Aorta (tissue), 5 donors: Measurements from ENCODE around the gene THADA. TPM values are rescaled to one million over a fixed set of nuclear protein-coding genes. Genes with fewer than 3 reads are reported as not detected.
A peak's percentile ranks its signal among the peaks of the same experiment; 100 is the strongest.

Source experiments
- ATAC-seq: fragments of 200-7000 bp; cut with Tn5 transposase; one replicate; pipeline ENCODE4 v1.9.1; 2022; ENCODE audit warnings: moderate library complexity; ENCODE audit not compliant: low FRiP score
- DNase-seq, 2 donors: peaks; one replicate each; pipeline ENCODE4 v3.0.0-alpha.2; 2020
- H3K27ac ChIP-seq, 2 donors: one replicate each; pipeline ENCODE4 v1.5.1; 2013; ENCODE audit warnings: low read length in 2 of 2, mild to moderate bottlenecking in 2 of 2, moderate library complexity in 2 of 2, control low read depth in 1 of 2, inconsistent platforms in 1 of 2, low read depth in 1 of 2
- H3K27me3 ChIP-seq, 2 donors: one replicate each; pipeline ENCODE4 v1.6.1; 2013; ENCODE audit warnings: control low read depth in 1 of 2, low read length in 1 of 2, mild to moderate bottlenecking in 1 of 2, moderate library complexity in 1 of 2; ENCODE audit not compliant: insufficient read depth in 2 of 2, control insufficient read depth in 1 of 2
- H3K36me3 ChIP-seq, 2 donors: one replicate each; pipeline ENCODE4 v1.6.1; 2013; ENCODE audit warnings: control low read depth in 1 of 2, low read length in 1 of 2, mild to moderate bottlenecking in 1 of 2; ENCODE audit not compliant: insufficient read depth in 2 of 2, control insufficient read depth in 1 of 2
- H3K4me1 ChIP-seq, 2 donors: one replicate each; pipeline ENCODE4 v1.6.1; 2013; ENCODE audit warnings: low read length in 2 of 2, control low read depth in 1 of 2, mild to moderate bottlenecking in 1 of 2, moderate library complexity in 1 of 2; ENCODE audit not compliant: insufficient read depth in 2 of 2, control insufficient read depth in 1 of 2
- H3K4me3 ChIP-seq, 2 donors: one replicate each; pipeline ENCODE4 v1.5.1; 2013; ENCODE audit warnings: low read length in 2 of 2, control low read depth in 1 of 2, mild to moderate bottlenecking in 1 of 2
- H3K9me3 ChIP-seq: one replicate; pipeline ENCODE4 v1.6.1; 2013; ENCODE audit warnings: mild to moderate bottlenecking, low read length; ENCODE audit not compliant: control insufficient read depth
- WGBS, 2 donors: extraction: QIAGEN DNeasy Blood & Tissue Kit; methylation state at CpG; one replicate each; pipeline ENCODE4 v1.1.7; 2013; 5-methylcytosine and 5-hydroxymethylcytosine counted together
- intact Hi-C, 2 donors: fragments of 100-400 bp; cut with DNase I; formaldehyde crosslinking; loops; one replicate each; pipeline versions ENCODE4 v1.14.2 to v1.15.0; 2022
- polyA plus RNA-seq, 2 donors: library from polyadenylated mRNA; stranded (reverse); fragments of 200-250 nt; gene quantifications; one replicate each; pipeline ENCODE4 v1.2.3, GENCODE V29; 2013
- total RNA-seq, 2 donors: library from RNA; stranded (reverse); fragmentation: NEBNext Ultra II Directional; extraction: Animal tissue kit (Norgen Biotek cat#: 25700); gene quantifications; one replicate each; pipeline ENCODE4 v1.2.1, GENCODE V29; 2021
- donor health status: healthy with polysubstance abuse.
- donor health status: Bipolar disorder and iron deficiency.
- donor health status: DM: no; HTN: no; CAD: no.
- donor health status: DM: no; HTN: no; CAD: no.
- donor health status: DM: yes; HTN: yes; CAD: no.

Gene THADA
- total and polyA plus RNA-seq, 4 donors: 12.4 to 38.5 (median 25.0) TPM

DNA sequence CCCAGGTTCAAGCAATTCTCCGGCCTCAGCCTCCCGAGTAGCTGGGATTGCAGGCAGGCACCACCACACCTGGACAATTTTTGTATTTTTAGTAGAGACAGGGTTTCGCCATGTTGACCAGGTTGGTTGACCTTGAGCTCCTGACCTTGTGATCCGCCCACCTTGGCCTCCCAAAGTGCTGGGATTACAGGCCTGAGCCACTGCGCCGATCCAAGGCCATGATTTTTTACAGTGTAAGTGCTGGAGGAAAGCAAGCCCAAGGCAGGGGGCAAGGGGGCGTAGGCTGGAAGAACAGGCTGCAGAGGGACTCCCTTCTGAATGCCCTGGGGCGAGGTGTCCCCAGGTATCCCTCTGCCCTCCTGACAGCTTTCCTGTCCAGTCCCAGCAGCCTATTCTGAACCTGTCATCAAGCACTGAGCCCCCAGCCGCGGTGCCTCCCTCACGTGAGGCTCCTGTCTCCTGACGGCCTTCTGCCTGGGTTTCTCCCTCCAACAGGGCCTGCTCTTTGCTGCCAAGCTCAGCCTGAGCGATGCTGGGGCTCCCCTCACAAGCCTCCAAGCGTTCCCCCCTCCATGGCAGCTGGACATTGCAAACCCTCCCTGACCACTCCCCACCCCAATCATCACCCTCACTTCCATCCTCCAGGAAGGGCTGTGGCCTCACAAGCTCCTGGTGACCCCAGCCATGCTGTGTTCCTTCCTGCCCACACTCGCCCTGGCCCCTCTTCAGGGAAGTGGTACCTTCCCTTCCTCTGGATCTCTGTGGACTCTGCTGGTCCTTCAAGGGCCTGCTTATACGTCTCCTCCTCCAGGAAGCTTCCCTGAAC lies 407.1 kb downstream of the THADA start:
- H3K9me3 ChIP-seq: no peaks in the 10 kb centered on the region
- H3K4me3 ChIP-seq: no peak overlapping the region
- no peak for DNase-seq
- intact Hi-C loops: no loop called here
- H3K36me3 ChIP-seq: no peaks in the 10 kb centered on the region
- ATAC-seq: no peak
- H3K4me1 ChIP-seq: no peaks in the 10 kb centered on the region
- no peak overlapping the region for H3K27ac ChIP-seq
- 93 to 95% methylated on average over 15 to 16 of the region's 16 CpGs for WGBS, 2 donors
- H3K27me3 ChIP-seq: no peaks in the 10 kb centered on the region

- Histone ChIP-seq H3K27me3 (no peaks in the 10 kb centered on the region), H3K4me3 (no peak overlapping the region), H3K9me3 (no peaks in the 10 kb centered on the region), H3K4me1 (no peaks in the 10 kb centered on the region), H3K36me3 (no peaks in the 10 kb centered on the region), H3K27ac (no peak overlapping the region)
- 89% methylated on average over 12 of the region's 12 CpGs for WGBS, 2 donors
- DNase-seq (no peak), ATAC-seq (peak; percentile 55)
- intact Hi-C loops: no loop called here
These were observed 409.0 kb downstream of the THADA start for GRCh38 chr2:43186679-43187374.

- Histone ChIP-seq H3K4me1 (no peaks in the 10 kb centered on the region), H3K4me3 (no peak overlapping the region), H3K27ac (no peak overlapping the region), H3K9me3 (no peaks in the 10 kb centered on the region), H3K36me3 (no peaks in the 10 kb centered on the region), H3K27me3 (no peaks in the 10 kb centered on the region)
- WGBS, 2 donors: 98 to 100% methylated on average over 6 of the region's 6 CpGs
- DNase-seq (no peak), ATAC-seq (no peak)
- intact Hi-C loops: no loop called here
These were observed 409.5 kb downstream of the THADA start for GRCh38 chr2:43186321-43186678.

- no peak overlapping the region for H3K4me3 ChIP-seq
- H3K9me3 ChIP-seq: no peaks in the 10 kb centered on the region
- 96 to 99% methylated on average over 4 of the region's 4 CpGs for WGBS, 2 donors
- ATAC-seq (no peak), DNase-seq (no peak)
- H3K27me3 ChIP-seq: no peaks in the 10 kb centered on the region
- no peak overlapping the region for H3K27ac ChIP-seq
- intact Hi-C loops: no loop called here
- H3K4me1 ChIP-seq: no peaks in the 10 kb centered on the region
- H3K36me3 ChIP-seq: no peaks in the 10 kb centered on the region
These were observed 410.7 kb downstream of the THADA start for GRCh38 chr2:43185146-43185545.

GRCh38 chr2:43184339-43184895 lies 411.4 kb downstream of the THADA start:
- Histone ChIP-seq H3K4me3 (no peak overlapping the region), H3K27ac (no peak overlapping the region), H3K9me3 (no peaks in the 10 kb centered on the region), H3K27me3 (no peaks in the 10 kb centered on the region), H3K36me3 (no peaks in the 10 kb centered on the region), H3K4me1 (no peaks in the 10 kb centered on the region)
- DNase-seq: no peak
- intact Hi-C loops: no loop called here
- no peak for ATAC-seq
- 87 to 88% methylated on average over 12 of the region's 12 CpGs for WGBS, 2 donors

DNA sequence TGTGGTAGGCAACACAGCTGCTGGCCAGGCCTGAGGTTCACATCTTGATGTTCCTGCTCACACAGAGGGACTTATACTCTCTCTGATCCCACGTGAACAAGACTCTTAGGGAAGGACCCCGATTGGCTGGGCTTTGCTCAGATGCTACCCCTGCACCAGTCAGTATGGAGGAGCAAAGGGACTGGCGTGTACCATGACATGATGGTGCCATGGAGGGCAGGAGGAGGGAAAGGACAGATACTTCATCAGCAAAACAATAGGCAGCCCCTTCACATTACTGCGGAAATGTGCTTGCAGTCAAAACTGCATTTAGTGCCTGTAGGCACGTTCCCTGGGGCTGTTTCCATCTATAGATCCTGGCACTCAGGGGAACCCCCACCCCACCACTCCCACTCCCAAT lies 412.1 kb downstream of the THADA start:
- no peak overlapping the region for H3K27ac ChIP-seq
- no peak overlapping the region for H3K4me3 ChIP-seq
- H3K27me3 ChIP-seq: no peaks in the 10 kb centered on the region
- H3K9me3 ChIP-seq: no peaks in the 10 kb centered on the region
- ATAC-seq (no peak), DNase-seq (no peak)
- H3K4me1 ChIP-seq: no peaks in the 10 kb centered on the region
- H3K36me3 ChIP-seq: no peaks in the 10 kb centered on the region
- whole genome bisulfite sequencing, 2 donors: 70 to 73% methylated on average over 5 of the region's 5 CpGs
- intact Hi-C loops: no loop called here

- Histone ChIP-seq H3K9me3 (no peaks in the 10 kb centered on the region), H3K36me3 (no peaks in the 10 kb centered on the region), H3K27ac (no peak overlapping the region), H3K27me3 (no peaks in the 10 kb centered on the region), H3K4me3 (no peak overlapping the region), H3K4me1 (no peaks in the 10 kb centered on the region)
- intact Hi-C loops: no loop called here
- WGBS, 2 donors: 96 to 97% methylated on average over 8 of the region's 8 CpGs
- no peak for ATAC-seq
- DNase-seq: no peak
These were observed 414.9 kb downstream of the THADA start for GRCh38 chr2:43180897-43181296.
